SK-N-SH treated with all-trans-retinoic acid at 6 μM for 48 hours (cell line): Measurements from ENCODE around the gene LGALS9.

Experiments used
- ARNTL ChIP-seq: fragments of 450-650 bp; formaldehyde crosslinking; IDR thresholded peaks from 2 replicates; pipeline ENCODE4 v1.5.0; 2020; ENCODE audit warnings: low read depth, mild to moderate bottlenecking, moderate library complexity, borderline replicate concordance
- CREB5 ChIP-seq: fragments of 250-450 bp; sonication (Bioruptor Pico); IDR thresholded peaks from 2 replicates; pipeline ENCODE4 v1.5.1; 2020; ENCODE audit warnings: low read depth, mild to moderate bottlenecking, moderate library complexity
- CSDC2 ChIP-seq: fragments of 250-450 bp; sonication (Bioruptor Pico); IDR thresholded peaks from 2 replicates; pipeline ENCODE4 v1.5.0; 2020; ENCODE audit warnings: mild to moderate bottlenecking, moderate library complexity
- PATZ1 ChIP-seq: fragments of 250-450 bp; sonication (Bioruptor Pico); IDR thresholded peaks from 2 replicates; pipeline ENCODE4 v1.8.0; 2020; ENCODE audit warnings: mild to moderate bottlenecking, moderate library complexity, borderline replicate concordance
- RARB ChIP-seq: fragments of 250-450 bp; sonication (Bioruptor Pico); IDR thresholded peaks from 2 replicates; pipeline ENCODE4 v1.8.0; 2021; ENCODE audit warnings: mild to moderate bottlenecking, moderate library complexity
- ZFP3 ChIP-seq: fragments of 250-450 bp; sonication (Bioruptor Pico); IDR thresholded peaks from 2 replicates; pipeline ENCODE4 v1.5.0; 2020; ENCODE audit warnings: mild to moderate bottlenecking, moderate library complexity
- ZFP30 ChIP-seq: fragments of 450-650 bp; formaldehyde crosslinking; IDR thresholded peaks from 2 replicates; pipeline ENCODE4 v1.5.0; 2022; ENCODE audit warnings: mild to moderate bottlenecking, moderate library complexity
- ZNF565 ChIP-seq: fragments of 450-650 bp; formaldehyde crosslinking; conservative IDR thresholded peaks from 2 replicates; pipeline ENCODE4 v1.5.0; 2020; ENCODE audit warnings: low read depth, mild to moderate bottlenecking, moderate library complexity

GRCh38 chr17:27597188-27597580 is 33.8 kb upstream of the LGALS9 start:
- no peak for TF ChIP-seq ZFP30 (CRISPR knock-in tag)
- no peak for TF ChIP-seq ARNTL (CRISPR knock-in tag)
- no peak for TF ChIP-seq ZFP3 (CRISPR knock-in tag)
- TF ChIP-seq CREB5 (CRISPR knock-in tag) = no peak
- TF ChIP-seq CSDC2 (CRISPR knock-in tag) = no peak
- no peak for TF ChIP-seq ZNF565 (CRISPR knock-in tag)
- no peak for TF ChIP-seq RARB (CRISPR knock-in tag)
- no peak for TF ChIP-seq PATZ1 (CRISPR knock-in tag)
